ENCODE measurements around the gene ATP2C2. TPM values are rescaled to one million over a fixed set of nuclear protein-coding genes. Genes with fewer than 3 reads are reported as not detected.

ATP2C2 gene
- total and polyA plus RNA-seq, 9 of the 15 experiments (the other 6 are each of a cell fraction or from before 2014, with no cell fraction given): 0.75 TPM; not detected in 8

- no peak overlapping the region for H3K4me3 ChIP-seq
- H3K9me3 ChIP-seq (replicated peaks; ENCODE audit: control insufficient read depth, insufficient read depth, low read depth, low read length): peaks cover 3% of the 10 kb centered on the region
- ATAC-seq (no peak), DNase-seq (ENCODE audit: extremely low read depth in 1 of 4, low spot score in 3 of 4) (no peak), FAIRE-seq (peak; percentile 23)
- 22% methylated on average over 18 of the region's 18 CpGs for WGBS (ENCODE audit: insufficient coverage, low coverage, missing lambda C conversion rate)
- peaks cover 4 to 6% of the 10 kb centered on the region in 2 experiments; a peak in 3 of 5 replicates for H3K4me1 ChIP-seq (replicated peaks in 1 of 2; ENCODE audit: control insufficient read depth in 2 of 2, insufficient read depth in 2 of 2, low read length in 2 of 2)
- BruUV-seq (replicated peaks): no TSS peak
- H3K27me3 ChIP-seq (ENCODE audit: control insufficient read depth in 2 of 2, insufficient read depth in 2 of 2, low read length in 2 of 2): no peaks in the 10 kb centered on the region
- H4K20me1 ChIP-seq (replicated peaks; ENCODE audit: control insufficient read depth, insufficient read depth, low read length): no peaks in the 10 kb centered on the region
- in situ Hi-C loops (cut with MboI) (no loop called here), intact Hi-C loops (cut with micrococcal nuclease) (no loop called here)
- TF ChIP-seq L3MBTL2 (IDR thresholded peaks at IDR 0.05): no peak
- TF ChIP-seq TCF7 (IDR thresholded peaks at IDR 0.05; ENCODE audit: borderline replicate concordance): peak; percentile 55; the same call in 1 of the 2 replicates
- peak; percentile 23; the same call in 1 of the 2 replicates for TF ChIP-seq CBFA2T3 (IDR thresholded peaks at IDR 0.05)
- TF ChIP-seq ZNF165 (CRISPR knock-in tag; IDR thresholded peaks at IDR 0.05; ENCODE audit: borderline replicate concordance): no peak
- peak; percentile 79 for TF ChIP-seq FOSL1 (tag; conservative IDR thresholded peaks at IDR 0.05)
- TF ChIP-seq CTBP1 (IDR thresholded peaks at IDR 0.05; ENCODE audit: borderline replicate concordance): 0 out of 2 replicates have a peak, but pooled peaks have one; percentile 26
- TF ChIP-seq RCOR1 (IDR thresholded peaks at IDR 0.05; ENCODE audit: borderline replicate concordance in 1 of 2, low read depth in 2 of 2, low read length in 2 of 2): 0 out of 4 replicates have a peak, but pooled peaks of 1 of the 2 experiments have one; percentile 13
- POLR2A ChIA-PET: interaction anchor here (0.6 to 1.5 kb wide), 4 partner anchors 8 to 224 kb away, joined by 4 to 8 read pairs (median 4); no protein-coding TSS in a partner anchor
- CTCF ChIA-PET (ENCODE audit: low intra/inter-chr PET ratio): no interaction called here
- no peaks in the 10 kb centered on the region for H3K79me2 ChIP-seq (ENCODE audit: control insufficient read depth, insufficient read depth, low read length)
- H3K36me3 ChIP-seq (ENCODE audit: control insufficient read depth, insufficient read depth, low read length): peaks cover 10% of the 10 kb centered on the region
- H3K9ac ChIP-seq (ENCODE audit: insufficient read depth in 1 of 2, low read depth in 2 of 2, low read length in 2 of 2): no peak overlapping the region
- H2AFZ ChIP-seq (ENCODE audit: low read depth, low read length): no peak overlapping the region
- no peak overlapping the region for H3K27ac ChIP-seq (ENCODE audit: extremely low read depth, low read depth, low read length)
- H3K9me1 ChIP-seq (ENCODE audit: control insufficient read depth, insufficient read depth, low read length): no peaks in the 10 kb centered on the region
- H3K4me2 ChIP-seq (ENCODE audit: insufficient read depth, low read length): no peak overlapping the region; the same call in 1 of the 2 replicates
Measured at GRCh38 chr16:84497418-84498222, 129.3 kb downstream of the ATP2C2 start.

Measured in K562 (cell line).